ENCODE data around the gene YIPF6.

GRCh38 chrX:68464796-68465195, 34.1 kb upstream of the YIPF6 start:
- TF ChIP-seq CTCF (IDR thresholded peaks at IDR 0.05; ENCODE audit: extremely low read depth in 1 of 2, insufficient read depth in 1 of 2, low read depth in 1 of 2, low read length in 2 of 2) (no peak), POLR2A (IDR thresholded peaks at IDR 0.05; ENCODE audit: low read depth, low read length) (no peak), EZH2 (IDR thresholded peaks at IDR 0.05; ENCODE audit: borderline replicate concordance, low read depth, low read length, severe bottlenecking) (no peak), POLR2AphosphoS5 (IDR thresholded peaks at IDR 0.05; ENCODE audit: insufficient read depth, low read depth, low read length) (no peak)
